Smooth muscle cell of the brain vasculature (primary cell): Measurements from ENCODE around the gene CNIH2.
A peak's percentile ranks its signal among the peaks of the same experiment; 100 is the strongest.
"Not testable (repeated sequence)": the region's sequence is repeated elsewhere in the genome, so short reads cannot be mapped to it uniquely, and the experiment has no call there.

Source experiments
- DNase-seq: peaks from one replicate; pipeline ENCODE4 v3.0.0-alpha.2; 2012; ENCODE audit warnings: low read depth, low spot score

The CNIH2 gene

GRCh38 chr11:66291303-66291705, 13.3 kb downstream of the CNIH2 start:
- no peak for DNase-seq

DNA sequence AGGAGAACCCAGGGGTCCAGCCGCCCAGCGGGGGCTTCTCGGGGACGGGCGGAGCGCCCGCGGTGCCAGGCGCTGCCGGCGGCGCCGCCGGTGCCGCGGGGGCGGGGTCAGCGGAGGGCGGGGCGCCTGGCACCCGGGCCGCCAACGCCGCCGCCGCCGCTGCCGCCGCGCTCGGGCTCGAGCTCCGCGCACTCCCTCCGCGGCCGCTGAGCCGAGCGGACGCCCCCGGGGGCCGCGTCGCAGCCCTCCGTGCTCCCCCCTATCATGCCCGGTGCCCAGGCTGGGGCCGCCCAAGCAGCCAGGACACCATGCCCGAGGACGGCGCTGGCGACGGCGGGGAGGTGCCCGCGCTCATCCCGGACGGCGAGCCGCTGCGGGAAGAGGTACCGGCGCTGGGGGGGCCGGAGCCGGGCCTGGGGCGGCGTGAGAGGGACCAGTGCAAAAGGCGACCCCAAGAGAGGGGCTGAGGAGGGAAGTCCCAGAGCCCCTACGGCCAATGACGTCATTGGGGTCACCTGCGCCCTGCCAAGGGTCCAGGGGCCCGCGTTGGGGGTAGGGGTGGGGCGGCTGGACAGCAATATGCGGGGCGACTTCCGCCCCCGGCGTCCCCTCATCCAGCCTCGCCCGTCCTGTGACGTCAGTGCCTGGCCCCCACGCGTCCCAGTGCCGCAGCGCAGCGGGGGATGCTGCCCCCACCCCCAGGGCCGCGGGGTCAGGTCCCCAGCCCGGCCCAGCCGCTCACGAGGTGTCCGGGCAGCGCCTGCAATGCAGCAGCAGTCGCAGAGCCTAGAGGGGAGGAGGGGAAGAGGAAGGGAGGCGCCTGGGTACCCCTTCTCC, 13.9 kb downstream of the CNIH2 start, which contains the start of gene TMEM151A:
TSS of gene TMEM151A (plus strand) at position 189 of the 837 bp plus-strand sequence. CDS start at position 309, 120 bp downstream.
- DNase-seq, result no peak

GRCh38 chr11:66292543-66293332, 14.8 kb downstream of the CNIH2 start:
- DNase-seq, result no peak

GRCh38 chr11:66293352-66293751, 15.4 kb downstream of the CNIH2 start:
- no peak for DNase-seq

DNA sequence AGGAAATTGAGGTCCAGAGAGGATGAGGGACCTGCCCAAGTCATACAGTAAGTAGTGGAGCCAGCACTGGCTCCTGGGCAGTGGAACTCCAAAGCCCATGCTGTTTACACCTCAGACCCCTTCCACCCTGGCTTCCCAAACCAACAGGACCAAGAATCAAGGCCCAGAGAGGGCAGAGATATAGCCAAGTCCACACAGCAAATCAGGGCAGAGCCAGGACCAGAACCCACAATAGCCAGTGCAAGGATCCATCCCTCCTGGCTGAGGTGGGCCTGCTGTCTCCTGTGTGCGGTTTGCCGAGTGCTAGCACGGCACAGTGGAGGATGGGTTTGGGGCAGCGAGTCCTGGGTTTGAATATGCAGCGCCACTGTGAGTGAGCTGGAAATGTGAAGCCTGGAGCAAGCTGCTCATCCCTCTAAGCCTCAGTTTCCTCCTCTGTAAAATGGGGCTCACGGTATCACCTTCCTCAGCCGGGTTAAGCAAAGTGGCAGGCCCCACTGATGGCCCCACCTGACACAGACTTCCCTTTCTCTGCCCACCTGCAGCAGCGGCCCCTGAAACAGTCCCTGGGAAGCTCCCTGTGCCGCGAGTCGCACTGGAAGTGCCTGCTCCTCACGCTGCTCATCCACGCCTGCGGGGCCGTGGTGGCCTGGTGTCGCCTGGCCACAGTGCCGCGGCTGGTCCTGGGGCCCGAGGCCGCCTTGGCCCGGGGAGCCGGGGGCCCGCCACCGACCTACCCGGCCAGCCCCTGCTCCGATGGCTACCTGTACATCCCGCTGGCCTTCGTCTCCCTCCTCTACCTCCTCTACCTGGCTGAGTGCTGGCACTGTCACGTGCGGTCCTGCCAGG, 16.0 kb downstream of the CNIH2 start:
- no peak for DNase-seq

- DNase-seq, result no peak
Measured at GRCh38 chr11:66294626-66295620, 16.9 kb downstream of the CNIH2 start.

DNA sequence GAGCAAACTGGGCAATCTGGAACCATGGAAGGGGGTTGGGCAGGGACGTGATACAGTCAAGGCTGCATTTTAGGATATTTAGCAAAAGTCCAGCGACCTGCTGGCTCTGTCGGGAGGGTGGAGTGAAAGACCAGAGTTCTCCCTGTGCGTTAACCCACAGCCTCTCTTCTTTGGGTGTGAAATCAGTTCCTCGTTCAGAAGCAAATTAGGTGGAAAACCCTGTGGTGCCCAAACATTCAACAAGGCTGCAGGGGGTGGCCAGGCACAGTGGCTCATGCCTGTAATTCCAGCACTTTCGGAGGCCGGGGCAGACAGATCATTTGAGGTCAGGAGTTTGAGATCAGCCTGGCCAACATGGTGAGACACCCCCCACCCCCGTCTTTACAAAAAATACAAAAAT, 19.6 kb downstream of the CNIH2 start:
- no peak for DNase-seq

DNA sequence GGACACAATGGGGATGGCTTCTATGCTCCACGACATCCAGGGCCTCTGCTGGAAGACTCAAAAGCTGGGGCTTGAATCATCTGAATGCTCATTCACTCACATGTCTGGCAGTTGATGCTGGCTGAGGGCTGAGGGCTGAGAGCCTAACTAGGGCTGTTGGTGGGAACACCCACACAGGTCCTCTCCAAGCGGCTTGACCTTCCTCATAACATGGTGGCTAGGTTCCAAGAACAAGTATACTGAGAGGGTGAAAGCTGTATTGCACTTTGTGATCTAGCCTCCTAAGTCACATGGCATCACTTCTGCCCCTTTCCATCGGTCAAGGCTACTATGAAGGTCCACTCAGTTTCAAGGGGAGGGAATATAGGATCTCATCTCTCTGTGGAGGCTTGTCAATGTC, 21.2 kb downstream of the CNIH2 start:
- no peak for DNase-seq

DNA sequence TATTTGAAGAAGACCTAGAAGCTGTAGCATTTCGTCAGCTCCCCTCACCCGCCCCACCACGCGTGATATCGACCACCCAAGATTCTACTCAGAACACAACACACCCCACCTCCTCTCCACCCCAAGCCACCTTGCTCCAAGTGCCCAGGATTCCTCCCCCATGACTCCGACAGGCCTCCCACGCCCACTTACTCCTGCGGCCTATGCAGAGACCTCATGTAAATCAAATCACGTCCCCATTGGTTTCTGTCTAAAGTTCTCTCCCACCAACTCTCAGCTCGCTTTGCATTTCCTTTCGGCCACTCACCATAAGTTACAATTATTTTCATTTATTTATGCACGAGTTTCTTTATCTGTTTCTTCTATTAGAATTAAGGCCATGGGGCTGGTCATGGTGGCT, 24.7 kb downstream of the CNIH2 start:
- DNase-seq, result no peak

DNA sequence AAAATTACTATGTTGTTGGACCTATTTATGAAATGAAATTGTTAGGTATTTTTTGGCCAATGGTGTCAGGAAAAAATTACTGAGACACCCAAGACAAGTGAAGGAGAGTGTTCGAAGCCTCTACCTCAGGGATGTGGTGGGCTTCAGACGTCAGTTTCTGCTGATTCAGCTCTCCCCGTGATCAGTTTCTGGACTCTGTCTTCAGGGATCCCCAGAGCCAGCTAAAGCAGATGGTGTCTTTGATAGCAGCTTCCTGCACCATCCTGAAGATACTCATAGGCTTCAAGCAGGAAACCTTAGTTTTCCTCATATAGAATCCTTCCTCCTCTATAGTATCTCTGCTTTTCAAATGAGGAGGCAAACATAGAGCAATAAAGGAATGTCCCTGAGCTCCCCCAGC, 31.5 kb downstream of the CNIH2 start:
- no peak for DNase-seq

DNA sequence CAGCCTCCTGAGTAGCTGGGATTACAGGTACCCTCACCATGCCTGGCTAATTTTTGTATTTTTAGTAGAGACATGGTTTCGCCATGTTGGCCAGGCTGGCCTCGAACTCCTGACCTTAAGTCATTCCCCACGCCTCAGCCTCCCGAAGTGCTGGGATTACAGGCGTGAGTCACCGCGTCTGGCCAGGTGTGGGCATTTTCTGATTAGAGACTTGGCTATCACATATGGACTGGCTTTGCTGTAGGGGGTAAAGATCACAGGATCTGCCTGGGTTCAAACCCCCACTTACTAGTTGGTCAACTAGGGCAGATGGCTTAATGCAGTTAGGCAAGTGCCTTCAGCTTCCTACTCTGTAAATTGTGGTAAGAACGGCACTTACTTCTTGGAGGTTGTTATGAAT, 32.3 kb downstream of the CNIH2 start:
- no peak for DNase-seq

- DNase-seq, result not testable (repeated sequence)
Measured at GRCh38 chr11:66310803-66311440, 32.9 kb downstream of the CNIH2 start.

DNA sequence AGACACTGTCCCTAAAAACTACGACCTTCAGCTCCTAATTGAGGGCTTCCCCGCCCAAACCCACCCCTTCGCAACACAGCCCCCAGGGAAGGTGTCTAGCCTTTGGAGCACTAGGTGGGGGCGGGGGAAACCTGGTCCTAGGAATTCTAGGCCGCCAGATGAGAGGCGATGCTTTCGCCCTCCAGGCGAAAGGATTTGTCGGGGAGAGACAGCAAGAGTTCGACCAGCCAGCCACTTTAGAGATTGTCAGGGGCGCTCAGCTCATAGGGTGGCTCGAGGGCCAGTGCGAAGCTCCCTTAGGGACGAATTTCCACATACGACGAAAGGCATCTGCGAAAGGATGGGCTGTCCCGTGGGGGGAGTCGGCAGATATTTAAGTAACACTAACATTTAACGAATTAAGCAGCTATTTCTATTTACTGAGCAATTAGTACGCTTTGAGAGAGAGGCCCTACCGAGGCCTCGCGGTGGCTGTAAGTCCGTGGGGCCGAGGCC, 33.5 kb downstream of the CNIH2 start:
- no peak for DNase-seq

DNA sequence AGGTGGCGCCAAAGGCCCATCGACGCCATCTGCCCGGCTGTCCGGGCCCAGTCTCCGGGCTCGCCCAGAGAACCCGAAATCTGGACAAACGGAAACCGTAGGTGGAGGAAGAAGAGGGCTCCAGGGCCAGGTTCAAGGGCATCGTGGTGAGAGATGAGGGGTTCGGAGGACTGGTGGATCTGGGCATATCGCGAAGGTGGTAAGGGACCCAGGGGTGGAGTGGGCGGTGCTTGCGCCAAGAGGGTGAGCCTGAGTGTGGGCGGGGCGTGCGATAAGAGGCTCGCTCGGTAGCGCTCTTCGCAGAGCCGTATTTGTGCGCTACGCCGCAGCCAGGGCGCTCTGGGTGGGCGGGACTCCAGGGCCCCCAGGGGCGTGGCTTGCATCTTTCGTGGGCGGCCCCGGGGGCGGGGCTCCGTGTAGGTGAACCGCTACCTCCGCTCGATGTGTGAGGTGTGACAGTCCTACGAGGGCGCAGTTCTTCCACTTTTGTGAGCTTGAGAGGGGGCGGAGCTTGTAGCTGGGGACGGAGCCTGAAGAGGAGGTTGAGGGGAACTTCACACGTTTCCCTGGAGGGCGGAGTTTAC, 34.1 kb downstream of the CNIH2 start:
- DNase-seq, result peak; percentile 94

DNA sequence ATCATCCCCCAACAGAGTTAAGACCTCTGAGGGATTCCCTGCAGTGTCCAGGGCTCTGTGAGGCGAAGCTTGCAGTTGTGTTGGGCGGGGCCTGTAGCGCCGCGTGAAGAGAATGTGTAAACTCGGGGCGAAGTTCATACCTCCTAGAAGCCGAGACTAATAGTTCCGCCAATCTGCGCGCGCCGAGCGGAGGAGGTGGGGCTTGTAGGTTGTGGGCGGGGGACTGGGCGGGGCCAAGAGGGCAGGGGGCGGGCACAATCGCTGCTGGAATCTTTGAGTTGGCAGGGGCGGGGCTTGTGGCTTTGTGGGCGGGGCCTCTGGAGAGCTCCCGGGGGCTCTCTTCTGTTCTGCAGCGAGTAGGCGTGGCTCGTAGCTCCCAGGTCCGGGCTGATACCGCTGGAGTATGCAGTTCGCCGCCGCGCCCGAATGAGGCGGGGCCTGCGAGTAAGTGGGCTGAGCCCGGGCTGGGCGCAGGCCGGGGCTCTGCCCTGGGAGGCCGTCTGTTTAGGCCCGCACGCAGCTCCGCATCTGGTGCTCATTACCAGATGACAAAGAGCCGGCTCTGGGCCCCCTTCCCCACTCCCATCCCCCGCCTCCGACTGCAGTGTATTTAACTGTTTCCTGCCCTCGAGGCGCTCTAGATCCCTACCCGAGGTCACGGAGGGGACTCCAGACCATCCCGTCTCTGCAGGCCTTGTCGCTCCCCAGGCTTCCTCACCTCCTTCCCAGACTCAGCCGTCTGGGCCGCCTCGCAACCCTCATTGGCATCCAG, 34.8 kb downstream of the CNIH2 start:
- DNase-seq, result peak; percentile 99

DNA sequence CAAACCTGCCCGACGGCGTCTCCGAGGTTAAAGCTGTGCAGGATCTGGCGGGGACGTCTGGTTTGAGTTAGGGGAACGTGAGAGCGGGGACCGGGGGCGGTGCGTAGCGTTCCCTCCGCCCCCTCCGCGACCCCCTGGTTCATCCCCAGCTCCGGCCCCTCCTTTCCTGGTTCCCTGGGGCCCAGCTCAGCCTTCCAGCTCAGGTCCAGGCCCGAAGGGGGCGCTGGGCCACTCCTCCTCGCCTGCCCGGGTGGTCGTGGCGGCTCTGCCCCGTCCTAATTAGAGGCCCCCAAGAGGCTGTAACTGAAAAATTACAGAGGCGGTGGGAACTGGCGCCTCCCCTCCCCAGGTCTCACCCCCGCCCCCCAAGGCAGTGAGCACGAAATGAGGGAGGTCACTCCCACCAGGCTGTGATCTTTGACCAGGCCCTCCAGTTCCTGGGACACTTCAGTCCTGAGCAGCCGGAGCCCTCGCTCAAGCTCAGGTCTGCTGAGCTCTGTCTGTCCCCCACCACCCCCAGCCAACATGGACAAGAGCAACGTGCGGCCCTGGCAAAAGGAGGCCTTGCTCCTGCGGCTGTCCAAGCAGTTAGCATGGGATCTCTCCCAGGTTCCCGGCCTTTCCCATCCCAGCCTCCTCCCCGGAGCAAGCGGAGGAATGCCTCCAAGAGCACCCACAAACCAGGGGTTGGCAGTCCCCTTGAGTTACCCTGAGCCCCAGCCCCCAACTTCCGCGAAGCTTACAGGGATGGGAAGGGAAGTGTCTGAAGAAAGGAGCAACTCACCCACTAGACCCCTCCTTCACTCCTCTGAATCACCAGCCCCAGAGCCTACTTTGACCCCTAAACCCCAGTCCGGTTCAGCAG, 35.6 kb downstream of the CNIH2 start:
- no peak for DNase-seq

GRCh38 chr11:66314186-66314501, 36.2 kb downstream of the CNIH2 start:
- no peak for DNase-seq
